Fibroblast of the aortic adventitia (primary cell): ENCODE measurements around the gene PRDM5. TPM values are rescaled to one million over a fixed set of nuclear protein-coding genes. Genes with fewer than 3 reads are reported as not detected.

Source experiments
- DNase-seq: peaks from one replicate; pipeline ENCODE4 v3.0.0-alpha.2; 2010; ENCODE audit warnings: low read depth
- H3K4me3 ChIP-seq: 2 replicates; pipeline ENCODE4 v1.5.1; 2011; ENCODE audit warnings: low read depth, mild to moderate bottlenecking, control low read depth, low read length, moderate library complexity
- total RNA-seq: library from RNA; depleted of rRNA; stranded (reverse); fragments of >200 nt; gene quantifications from 2 replicates; pipeline ENCODE4 v1.2.3, GENCODE V29; 2012; ENCODE audit warnings: low replicate concordance
- TF ChIP-seq, protein P1 (sequence below): IDR thresholded peaks from 2 replicates; pipeline ENCODE4 v1.5.1; 2011; ENCODE audit warnings: mild to moderate bottlenecking, low read length, control low read depth, inconsistent platforms; ENCODE audit not compliant: insufficient read depth

Gene PRDM5
- total RNA-seq, 1 donor, result 25.8 TPM

DNA sequence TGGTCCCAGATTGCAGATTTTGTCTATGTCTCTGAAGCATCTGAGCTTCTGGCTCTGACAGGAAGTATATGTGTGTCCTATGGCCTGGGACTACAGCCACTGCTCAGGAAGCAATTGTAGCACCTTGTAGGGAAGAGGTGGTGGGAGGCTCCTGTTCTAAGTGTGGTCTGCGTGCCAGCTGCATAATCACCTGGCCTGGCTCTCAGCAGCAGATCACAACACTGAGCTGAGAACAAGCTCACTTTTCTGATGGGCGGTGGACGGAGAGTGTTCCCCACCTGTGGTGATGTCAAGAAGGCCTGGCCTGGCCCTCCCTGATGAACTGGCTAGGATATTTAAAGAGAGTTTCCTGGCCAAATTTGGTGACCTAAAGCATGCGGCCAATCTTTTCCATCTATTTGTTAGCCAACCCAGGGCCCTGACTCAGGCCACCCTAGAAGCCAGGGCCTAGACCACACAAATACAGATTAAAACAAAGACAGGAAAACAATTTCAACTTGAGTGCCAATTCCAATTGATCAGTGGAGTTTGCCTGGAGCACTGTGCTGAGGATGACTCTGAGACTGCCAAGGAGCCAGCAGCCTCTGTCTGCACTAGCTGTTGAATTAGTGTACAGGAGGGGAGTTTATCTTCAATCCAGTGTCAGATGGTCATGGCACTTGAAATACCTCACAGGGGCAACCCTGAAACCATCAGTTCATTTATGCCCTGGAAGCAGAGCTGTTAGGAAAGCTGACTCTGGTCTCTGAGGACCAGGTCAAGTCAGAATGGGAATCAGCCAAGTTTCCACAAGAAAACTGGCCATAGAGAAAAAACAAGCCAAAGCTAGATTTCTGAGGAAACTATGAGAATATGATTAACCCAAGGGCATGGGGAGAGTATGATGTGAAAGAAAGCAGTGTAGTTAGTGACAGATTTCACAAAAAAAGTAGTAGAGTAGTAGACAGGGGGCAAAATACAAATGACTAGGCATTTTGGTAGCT, 47.4 kb downstream of the PRDM5 start:
- DNase-seq, result peak; percentile 44
- TF ChIP-seq, protein P1, sequence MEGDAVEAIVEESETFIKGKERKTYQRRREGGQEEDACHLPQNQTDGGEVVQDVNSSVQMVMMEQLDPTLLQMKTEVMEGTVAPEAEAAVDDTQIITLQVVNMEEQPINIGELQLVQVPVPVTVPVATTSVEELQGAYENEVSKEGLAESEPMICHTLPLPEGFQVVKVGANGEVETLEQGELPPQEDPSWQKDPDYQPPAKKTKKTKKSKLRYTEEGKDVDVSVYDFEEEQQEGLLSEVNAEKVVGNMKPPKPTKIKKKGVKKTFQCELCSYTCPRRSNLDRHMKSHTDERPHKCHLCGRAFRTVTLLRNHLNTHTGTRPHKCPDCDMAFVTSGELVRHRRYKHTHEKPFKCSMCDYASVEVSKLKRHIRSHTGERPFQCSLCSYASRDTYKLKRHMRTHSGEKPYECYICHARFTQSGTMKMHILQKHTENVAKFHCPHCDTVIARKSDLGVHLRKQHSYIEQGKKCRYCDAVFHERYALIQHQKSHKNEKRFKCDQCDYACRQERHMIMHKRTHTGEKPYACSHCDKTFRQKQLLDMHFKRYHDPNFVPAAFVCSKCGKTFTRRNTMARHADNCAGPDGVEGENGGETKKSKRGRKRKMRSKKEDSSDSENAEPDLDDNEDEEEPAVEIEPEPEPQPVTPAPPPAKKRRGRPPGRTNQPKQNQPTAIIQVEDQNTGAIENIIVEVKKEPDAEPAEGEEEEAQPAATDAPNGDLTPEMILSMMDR, result no peak
- no peak overlapping the region for H3K4me3 ChIP-seq

DNA sequence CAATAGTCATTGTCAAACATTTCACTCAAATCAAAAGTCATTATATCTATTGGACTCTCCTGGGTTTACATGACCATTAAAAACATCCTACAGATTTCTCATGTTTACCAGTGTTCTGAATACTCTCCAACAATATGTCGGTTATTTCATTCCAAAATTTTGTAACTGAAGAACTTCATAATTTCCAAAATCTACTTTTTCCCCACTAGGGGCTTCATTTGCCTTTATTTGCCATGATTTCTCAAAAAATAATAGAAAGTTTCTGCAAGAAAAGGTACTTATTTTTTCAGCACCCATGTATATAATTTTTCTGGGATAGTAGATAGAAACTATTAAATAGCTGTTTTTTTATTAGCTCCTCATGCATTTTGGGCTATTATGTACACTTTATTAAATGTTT, 49.0 kb downstream of the PRDM5 start:
- no peak overlapping the region for H3K4me3 ChIP-seq
- TF ChIP-seq, protein P1, result peak; percentile 49
- DNase-seq, result peak; percentile 14

DNA sequence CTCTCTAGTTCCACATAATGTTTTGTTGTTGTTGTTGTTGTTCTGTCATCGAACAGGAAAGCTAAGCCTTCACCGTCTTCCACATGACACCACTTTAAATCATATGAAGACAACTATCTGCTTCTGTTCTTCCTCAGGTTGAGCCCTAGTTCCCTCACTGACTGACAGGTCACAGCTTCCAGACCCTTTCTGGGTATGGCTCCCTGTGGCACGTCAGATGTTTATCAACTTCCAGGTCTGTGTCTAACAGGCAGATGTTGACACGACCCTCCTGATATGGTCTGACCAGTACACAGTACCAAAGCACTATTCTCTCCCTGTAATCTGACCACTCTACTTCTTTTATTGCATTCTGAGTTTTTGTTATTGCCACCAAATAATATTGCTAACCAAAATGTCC, 51.4 kb downstream of the PRDM5 start:
- DNase-seq, result no peak
- no peak overlapping the region for H3K4me3 ChIP-seq
- TF ChIP-seq, protein P1, result no peak

DNA sequence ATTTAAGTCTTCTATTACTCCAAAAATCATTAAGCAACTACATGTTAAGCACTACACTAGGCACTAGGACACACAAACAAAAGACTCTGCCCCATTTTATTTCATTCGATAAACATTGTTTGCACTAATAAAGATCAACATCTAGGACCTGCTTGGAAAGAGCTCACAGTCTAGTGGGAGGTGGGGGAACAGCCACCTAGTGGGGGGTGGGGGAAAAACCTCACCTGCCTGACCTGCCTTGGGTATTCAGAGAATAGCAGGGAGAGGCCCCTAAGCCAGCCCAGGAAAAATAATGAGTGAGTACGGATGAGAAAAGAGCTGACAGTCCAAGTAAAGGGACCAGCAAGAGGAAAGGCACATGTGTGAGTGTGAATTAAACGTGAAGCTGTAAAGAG, 52.2 kb downstream of the PRDM5 start:
- no peak for DNase-seq
- H3K4me3 ChIP-seq, result no peak overlapping the region
- TF ChIP-seq, protein P1, result no peak

DNA sequence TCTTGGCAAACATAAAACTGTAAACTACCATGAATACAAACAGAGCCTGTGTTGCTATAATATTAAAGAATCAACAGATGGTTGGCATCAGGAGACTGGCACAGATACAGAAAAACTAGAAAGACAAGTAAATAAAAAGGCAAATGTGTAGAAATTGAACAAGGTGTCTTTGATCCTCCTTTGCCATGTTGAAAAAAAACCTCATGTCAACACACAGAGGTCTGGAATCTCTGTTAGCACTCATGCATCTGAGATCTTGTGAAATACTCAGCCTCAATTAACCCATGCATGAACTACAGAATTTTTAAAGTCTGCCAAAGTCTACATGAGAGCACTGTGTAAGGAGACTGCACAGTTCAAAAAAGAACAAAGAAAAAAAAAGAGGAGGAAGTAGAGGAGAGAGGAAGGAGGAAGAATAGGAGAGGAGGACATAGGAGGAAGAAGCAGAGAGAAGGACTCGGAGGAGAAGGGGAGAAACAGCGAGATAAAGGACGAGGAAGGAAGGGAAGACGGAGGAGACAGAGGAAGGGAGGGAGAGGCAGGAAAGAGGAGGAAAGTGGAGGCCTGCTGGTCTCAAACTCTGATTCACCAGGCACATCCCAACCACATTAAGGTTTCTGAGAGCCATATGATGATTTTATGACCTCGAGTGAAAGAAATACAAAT, 52.8 kb downstream of the PRDM5 start:
- DNase-seq, result no peak
- no peak overlapping the region for H3K4me3 ChIP-seq
- TF ChIP-seq, protein P1, result no peak

DNA sequence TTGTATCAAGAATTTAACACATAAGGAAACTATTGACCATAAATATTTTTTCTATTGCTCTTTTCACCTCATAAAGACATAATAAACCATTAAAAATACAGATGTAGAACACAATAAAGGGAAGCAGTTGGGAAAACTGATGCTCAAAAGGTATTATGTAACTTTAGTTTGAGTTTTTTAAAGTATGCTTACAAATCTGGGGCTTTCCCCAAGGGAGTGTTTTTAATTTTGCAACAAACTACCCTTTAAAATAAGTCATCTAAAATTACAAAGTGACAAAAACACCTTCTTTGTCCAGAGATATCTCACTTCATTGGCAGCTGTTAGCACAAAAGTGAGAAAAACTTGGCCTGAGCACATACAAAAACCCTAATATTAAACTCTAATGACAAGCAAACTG, 55.0 kb downstream of the PRDM5 start:
- no peak for DNase-seq
- TF ChIP-seq, protein P1, result no peak
- no peak overlapping the region for H3K4me3 ChIP-seq
